Adipose tissue (tissue), 3 donors: Measurements from ENCODE around the gene ZNF142. TPM values are rescaled to one million over a fixed set of nuclear protein-coding genes. Genes with fewer than 3 reads are reported as not detected.
"Not testable (repeated sequence)": the region's sequence is repeated elsewhere in the genome, so short reads cannot be mapped to it uniquely, and the experiment has no call there.

ENCODE experiments used
- H3K27ac ChIP-seq: one replicate; pipeline ENCODE4 v1.5.1; 2013; ENCODE audit warnings: low read depth, low read length
- WGBS, 3 donors: extraction: QIAGEN DNeasy Blood & Tissue Kit; methylation state at CpG; one replicate each; pipeline ENCODE4 v1.1.7; 2013; 5-methylcytosine and 5-hydroxymethylcytosine counted together
- polyA plus RNA-seq, 3 donors: library from polyadenylated mRNA; stranded (reverse); fragments of 200-250 nt; gene quantifications; one replicate each; pipeline ENCODE4 v1.2.3, GENCODE V29; 2013
- donor health status: healthy with polysubstance abuse.
- donor health status: Bipolar disorder and iron deficiency.
- donor health status: healthy.

ZNF142 gene
- 1 to 10 TPM; 4.3 to 6.9 (median 6.1) TPM for polyA plus RNA-seq

DNA sequence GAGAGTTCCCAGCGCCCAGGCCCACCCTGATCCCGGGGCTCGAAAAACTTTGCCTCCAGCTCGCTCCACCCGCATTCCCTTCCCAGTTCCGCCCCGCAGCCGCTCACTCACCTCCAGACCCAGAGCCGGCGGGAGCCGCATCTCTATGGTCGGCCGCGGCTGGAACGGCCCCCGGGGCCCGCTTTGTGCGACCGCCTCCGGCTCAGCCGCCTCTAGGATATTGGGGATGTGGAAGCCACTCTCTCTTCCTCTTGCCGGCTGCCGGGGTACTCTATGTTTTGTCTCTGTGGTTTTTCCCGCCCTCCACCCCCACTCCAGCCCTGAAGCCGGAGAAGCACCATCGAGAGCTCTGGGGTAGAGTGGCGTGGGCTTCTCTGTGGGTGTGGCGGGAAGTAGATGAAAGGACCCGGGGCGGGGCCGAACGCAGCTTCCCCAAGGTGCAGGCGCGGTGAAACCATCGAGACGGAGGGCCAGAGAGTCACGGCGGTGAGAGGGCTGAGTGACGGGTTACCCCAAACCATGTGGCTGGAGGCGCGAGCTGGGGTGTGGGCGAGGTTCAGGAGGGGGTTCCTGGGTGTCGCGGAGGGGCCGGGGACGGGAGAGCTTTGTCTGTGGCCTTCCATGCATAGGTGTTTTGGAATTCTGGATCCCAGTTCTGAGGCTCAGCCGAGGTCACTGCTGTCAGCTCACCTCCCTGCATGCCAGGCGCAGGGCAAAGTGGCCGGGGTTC is at the start of gene ZNF142, which contains the start of gene BCS1L:
Gene ZNF142 (minus strand): TSS at position 366 of the 730 bp plus-strand sequence. CDS start 3,194 bp downstream, outside the sequence.
Gene BCS1L (plus strand): TSS at position 426 of the 730 bp plus-strand sequence. CDS start 1,305 bp downstream, outside the sequence.
- 0 to 1% (median 1%) methylated on average over 49 of the region's 49 CpGs for WGBS, 3 donors
- no peak within 1 kb of the TSS for H3K27ac ChIP-seq

DNA sequence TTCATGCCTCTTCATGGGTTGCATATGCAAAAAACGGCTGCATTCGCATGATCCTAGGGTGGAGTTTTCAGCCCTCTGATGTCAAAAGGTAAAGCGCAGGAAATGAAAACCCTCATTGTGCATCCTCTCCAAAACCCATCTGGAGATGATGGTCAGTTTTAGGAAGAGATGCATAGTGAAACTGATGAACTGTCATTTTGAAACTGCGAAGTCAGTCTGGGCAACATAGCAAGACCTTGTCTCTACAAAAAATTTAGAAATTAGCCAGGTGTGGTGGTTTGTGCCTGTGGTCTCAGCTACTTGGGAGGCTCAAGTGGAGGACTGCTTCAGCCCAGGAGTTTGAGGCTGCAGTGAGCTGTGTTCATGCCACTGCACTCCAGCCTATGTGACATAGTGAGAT is 48.7 kb upstream of the ZNF142 start:
- WGBS, 3 donors: 85 to 96% (median 90%) methylated on average over 4 of the region's 4 CpGs
- no peak overlapping the region for H3K27ac ChIP-seq

- no peak overlapping the region for H3K27ac ChIP-seq
- WGBS, 3 donors: 83 to 89% (median 86%) methylated on average over 4 of the region's 4 CpGs
Measured at GRCh38 chr2:218703341-218703740, 43.9 kb upstream of the ZNF142 start.

- H3K27ac ChIP-seq: no peak overlapping the region
- WGBS, 3 donors: 93% methylated on average over 2 of the region's 2 CpGs
Measured at GRCh38 chr2:218701806-218702205, 42.4 kb upstream of the ZNF142 start.

DNA sequence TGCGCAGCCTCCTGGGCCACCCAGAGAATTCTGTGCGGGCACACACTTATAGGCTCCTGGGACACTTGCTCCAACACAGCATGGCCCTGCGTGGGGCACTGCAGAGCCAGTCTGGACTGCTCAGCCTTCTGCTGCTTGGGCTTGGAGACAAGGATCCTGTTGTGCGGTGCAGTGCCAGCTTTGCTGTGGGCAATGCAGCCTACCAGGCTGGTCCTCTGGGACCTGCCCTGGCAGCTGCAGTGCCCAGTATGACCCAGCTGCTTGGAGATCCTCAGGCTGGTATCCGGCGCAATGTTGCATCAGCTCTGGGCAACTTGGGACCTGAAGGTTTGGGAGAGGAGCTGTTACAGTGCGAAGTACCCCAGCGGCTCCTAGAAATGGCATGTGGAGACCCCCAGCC is 39.5 kb upstream of the ZNF142 start:
- WGBS, 3 donors: 80 to 94% (median 92%) methylated on average over 8 of the region's 8 CpGs
- no peak overlapping the region for H3K27ac ChIP-seq

- 85 to 96% (median 87%) methylated on average over 3 of the region's 3 CpGs for WGBS, 3 donors
- H3K27ac ChIP-seq: no peak overlapping the region
Measured at GRCh38 chr2:218694405-218695145, 35.2 kb upstream of the ZNF142 start.

DNA sequence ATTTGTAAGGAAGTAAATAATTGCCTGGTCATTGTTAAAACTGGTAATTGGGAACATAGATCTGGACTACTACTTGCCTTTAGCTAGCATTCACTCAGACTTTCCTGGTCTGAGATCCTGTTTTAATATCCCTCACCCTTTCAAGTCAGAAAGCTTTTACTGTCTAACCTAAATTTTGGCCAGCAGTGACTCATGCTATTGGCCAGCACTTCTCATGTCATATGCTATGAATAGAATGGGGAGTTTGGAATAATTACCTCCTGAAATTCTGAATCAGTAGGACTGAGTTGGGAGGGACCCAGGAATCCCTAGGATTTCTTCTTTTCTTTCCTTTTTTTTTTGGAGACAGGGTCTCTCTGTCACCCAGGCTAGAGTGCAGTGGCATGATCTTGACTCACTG is 31.8 kb upstream of the ZNF142 start:
- no peak overlapping the region for H3K27ac ChIP-seq

- 22 to 29% (median 25%) methylated on average over 5 of the region's 5 CpGs for WGBS, 3 donors
- H3K27ac ChIP-seq: not testable (repeated sequence)
Measured at GRCh38 chr2:218687400-218688060, 28.1 kb upstream of the ZNF142 start.

- 77 to 85% (median 82%) methylated on average over 3 of the region's 3 CpGs for WGBS, 3 donors
- H3K27ac ChIP-seq: no peak overlapping the region
Measured at GRCh38 chr2:218680061-218680460, 20.6 kb upstream of the ZNF142 start.

DNA sequence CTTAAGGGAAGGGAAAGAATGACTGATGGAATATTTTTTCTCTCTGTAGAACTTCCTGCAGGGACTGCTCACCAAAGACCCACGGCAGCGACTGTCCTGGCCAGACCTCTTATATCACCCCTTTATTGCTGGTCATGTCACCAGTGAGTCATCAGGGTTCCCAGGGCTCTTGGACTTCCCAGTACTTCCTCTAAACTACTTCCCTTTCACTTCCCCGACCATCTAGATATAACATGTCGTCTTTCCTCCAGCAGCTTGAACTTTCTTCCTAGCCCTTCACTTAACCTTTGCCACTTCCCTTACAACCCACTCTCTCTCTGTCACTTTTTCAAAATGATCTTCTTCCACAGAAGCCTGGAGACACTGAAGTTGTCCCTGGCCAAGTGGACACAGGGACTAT is 19.7 kb upstream of the ZNF142 start:
- no peak overlapping the region for H3K27ac ChIP-seq
- WGBS, 3 donors: 55 to 74% (median 58%) methylated on average over 4 of the region's 4 CpGs

DNA sequence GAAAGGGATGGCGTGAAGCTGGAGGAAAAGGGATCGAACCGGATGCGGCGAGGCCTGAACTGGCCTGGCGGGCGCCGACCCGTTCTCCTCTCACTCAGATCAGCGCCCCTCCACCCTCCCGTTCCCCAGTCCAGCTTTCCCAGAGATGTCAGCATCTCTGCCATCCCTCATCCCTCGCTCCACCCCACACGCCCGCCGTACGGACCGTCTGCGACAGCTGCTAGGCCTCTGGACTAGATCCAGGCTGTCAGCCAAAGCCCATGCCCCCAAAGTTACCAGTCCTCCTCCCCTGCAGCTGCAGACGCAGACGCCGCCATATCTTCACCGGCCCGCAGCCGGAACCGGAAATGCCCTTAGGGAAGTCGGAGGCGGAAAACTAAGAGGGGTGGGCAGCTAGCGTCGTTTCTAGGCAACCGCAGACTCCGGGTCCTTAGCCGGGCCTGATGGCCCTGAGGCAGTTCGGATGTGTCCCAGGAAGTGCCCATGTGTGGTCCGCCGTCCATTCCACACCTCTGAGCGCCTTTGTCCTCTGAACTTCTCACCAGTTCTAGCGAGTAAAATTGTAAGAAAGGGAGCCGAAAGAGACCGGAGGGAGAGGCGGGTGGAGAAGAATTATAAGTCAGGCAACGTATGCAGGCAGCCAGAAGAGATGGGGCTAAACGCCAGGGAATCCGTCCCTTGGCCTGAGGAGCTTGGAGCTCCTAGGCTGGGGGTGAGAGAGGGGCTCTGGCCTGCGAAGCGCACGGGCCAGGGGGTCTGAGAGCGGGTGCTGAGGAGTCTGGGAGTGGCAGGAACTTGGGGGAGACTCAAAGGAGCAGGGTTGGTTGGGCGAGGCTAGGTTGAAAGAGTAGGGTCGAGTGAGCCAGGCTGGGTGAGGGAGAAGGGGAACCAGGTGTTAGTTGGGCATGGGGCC is 12.5 kb upstream of the ZNF142 start, which contains the start of the genes RNF25 and STK36:
Gene RNF25 (minus strand): TSS at position 349 of the 913 bp plus-strand sequence. CDS start 32 bp downstream, at position 317.
Gene STK36 (plus strand): TSS at position 433 of the 913 bp plus-strand sequence. CDS start 744 bp downstream, outside the sequence.
- no peak within 1 kb of the TSS for H3K27ac ChIP-seq
- WGBS, 3 donors: 0 to 1% (median 0%) methylated on average over 36 to 49 of the region's 49 CpGs

DNA sequence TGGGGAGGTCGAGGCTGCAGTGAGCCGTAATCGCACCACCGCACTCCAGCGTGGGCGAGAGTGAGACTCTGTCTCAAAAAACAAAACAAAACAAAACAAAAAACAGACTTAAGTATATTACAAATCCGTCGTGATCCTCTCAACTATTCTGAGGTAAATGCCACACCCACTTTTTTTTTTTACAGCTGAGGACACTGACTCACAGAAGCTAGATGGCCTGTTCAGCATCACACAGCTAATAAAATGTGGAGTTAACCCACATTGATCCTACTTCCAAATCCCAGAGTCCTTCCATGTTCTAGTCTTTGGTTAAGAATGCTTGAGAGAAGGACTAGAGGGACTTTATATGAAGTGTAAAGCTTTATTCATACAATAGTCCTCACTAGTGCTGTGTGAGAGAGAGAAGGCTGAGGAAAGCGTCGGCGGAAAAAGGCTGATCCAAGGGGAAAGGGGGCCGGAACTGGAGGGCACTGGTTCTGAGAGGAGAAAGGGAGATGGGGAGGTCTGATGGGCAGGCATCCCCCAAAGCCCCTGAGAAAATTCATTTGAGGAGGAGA is 11.8 kb upstream of the ZNF142 start:
- 42 to 48% (median 46%) methylated on average over 12 of the region's 12 CpGs for WGBS, 3 donors
- no peak overlapping the region for H3K27ac ChIP-seq

GRCh38 chr2:218664653-218665052 is 5.2 kb upstream of the ZNF142 start:
- 86 to 96% (median 95%) methylated on average over 7 of the region's 7 CpGs for WGBS, 3 donors
- no peak overlapping the region for H3K27ac ChIP-seq

DNA sequence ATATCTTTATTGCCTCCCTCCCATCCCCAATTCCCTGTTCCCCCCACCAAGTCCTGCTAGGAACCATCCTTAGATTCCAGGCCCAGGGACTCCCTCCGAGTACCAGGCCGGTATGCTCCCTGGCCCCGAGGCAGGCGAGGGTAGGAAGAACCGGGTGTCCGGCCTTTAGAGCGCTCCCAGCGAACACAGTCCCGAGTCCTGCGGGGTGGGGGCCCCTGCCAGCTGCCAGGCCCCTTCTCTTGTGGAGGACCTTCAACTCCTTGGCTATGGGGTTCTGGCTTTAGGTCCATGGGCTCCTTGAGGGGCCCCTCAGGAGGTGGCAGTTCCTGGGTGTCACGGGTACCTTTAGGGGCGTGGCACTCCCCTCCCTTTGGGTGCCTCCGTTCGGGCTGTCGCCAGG is 4.5 kb upstream of the ZNF142 start:
- H3K27ac ChIP-seq: no peak overlapping the region
- WGBS, 3 donors: 89 to 91% (median 91%) methylated on average over 15 of the region's 15 CpGs

DNA sequence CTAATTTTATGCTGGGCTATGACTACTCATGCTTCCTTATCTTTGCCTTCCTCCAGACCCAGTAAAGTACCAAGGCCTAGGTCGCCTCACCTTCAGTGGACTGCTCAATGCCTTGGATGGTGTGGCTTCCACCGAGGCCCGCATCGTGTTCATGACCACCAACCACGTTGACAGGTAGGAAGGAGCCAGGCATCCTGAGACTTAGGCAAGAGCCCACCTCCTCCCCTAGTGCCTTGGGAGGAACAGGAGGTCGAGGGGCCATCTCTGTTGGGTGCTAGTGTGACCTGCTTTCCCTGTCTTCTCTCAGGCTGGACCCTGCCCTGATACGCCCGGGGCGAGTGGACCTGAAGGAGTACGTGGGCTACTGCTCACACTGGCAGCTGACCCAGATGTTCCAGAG is 3.4 kb upstream of the ZNF142 start:
- H3K27ac ChIP-seq: no peak overlapping the region
- 81 to 89% (median 86%) methylated on average over 10 of the region's 10 CpGs for WGBS, 3 donors

GRCh38 chr2:218662377-218662776 is 3.0 kb upstream of the ZNF142 start:
- WGBS, 3 donors: 83 to 87% (median 84%) methylated on average over 7 of the region's 7 CpGs
- H3K27ac ChIP-seq: no peak overlapping the region

- no peak overlapping the region for H3K27ac ChIP-seq
- WGBS, 3 donors: 8 to 17% (median 17%) methylated on average over 8 of the region's 8 CpGs
Measured at GRCh38 chr2:218659988-218660358, 550 bp upstream of the ZNF142 start.
